ENCODE results near the gene OR4K2.
"Not testable (repeated sequence)": the region's sequence is repeated elsewhere in the genome, so short reads cannot be mapped to it uniquely, and the experiment has no call there.

The OR4K2 gene, protein sequence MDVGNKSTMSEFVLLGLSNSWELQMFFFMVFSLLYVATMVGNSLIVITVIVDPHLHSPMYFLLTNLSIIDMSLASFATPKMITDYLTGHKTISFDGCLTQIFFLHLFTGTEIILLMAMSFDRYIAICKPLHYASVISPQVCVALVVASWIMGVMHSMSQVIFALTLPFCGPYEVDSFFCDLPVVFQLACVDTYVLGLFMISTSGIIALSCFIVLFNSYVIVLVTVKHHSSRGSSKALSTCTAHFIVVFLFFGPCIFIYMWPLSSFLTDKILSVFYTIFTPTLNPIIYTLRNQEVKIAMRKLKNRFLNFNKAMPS

DNA sequence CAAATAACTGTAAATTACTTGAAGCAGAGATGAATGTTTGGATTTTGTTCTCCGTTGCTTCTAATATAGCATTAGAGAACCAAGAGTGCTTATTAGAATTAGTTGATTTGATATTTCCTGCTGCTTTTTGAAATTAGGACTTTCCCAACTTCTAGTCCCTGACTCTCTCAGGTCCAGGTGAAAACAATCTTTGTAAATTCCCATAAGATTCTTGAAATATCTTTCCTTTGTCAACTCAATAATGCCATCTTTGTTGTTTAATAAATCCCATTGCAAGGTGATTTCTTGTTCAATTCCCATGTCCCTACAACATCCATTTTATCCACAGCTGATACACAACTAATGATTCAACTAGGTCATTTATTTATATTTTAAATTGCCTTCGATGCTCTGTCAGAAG is at the start of gene OR4K2:
TSS of gene OR4K2 (plus strand) at position 301 of the 400 bp plus-strand sequence. CDS start 1,126 bp downstream, outside the sequence.
- CTCF ChIA-PET: no interaction called here

DNA sequence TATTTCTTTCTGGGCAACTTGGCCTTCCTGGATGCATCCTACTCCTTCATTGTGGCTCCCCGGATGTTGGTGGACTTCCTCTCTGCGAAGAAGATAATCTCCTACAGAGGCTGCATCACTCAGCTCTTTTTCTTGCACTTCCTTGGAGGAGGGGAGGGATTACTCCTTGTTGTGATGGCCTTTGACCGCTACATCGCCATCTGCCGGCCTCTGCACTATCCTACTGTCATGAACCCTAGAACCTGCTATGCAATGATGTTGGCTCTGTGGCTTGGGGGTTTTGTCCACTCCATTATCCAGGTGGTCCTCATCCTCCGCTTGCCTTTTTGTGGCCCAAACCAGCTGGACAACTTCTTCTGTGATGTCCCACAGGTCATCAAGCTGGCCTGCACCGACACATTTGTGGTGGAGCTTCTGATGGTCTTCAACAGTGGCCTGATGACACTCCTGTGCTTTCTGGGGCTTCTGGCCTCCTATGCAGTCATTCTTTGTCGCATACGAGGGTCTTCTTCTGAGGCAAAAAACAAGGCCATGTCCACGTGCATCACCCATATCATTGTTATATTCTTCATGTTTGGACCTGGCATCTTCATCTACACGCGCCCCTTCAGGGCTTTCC is 47.2 kb upstream of the OR4K2 start:
- POLR2A ChIA-PET (ENCODE audit: low non-redundant PET); CTCF ChIA-PET: not testable (repeated sequence)

More for the DNA sequence above, at the start of gene OR4K2:
- TF ChIP-seq, protein P1, sequence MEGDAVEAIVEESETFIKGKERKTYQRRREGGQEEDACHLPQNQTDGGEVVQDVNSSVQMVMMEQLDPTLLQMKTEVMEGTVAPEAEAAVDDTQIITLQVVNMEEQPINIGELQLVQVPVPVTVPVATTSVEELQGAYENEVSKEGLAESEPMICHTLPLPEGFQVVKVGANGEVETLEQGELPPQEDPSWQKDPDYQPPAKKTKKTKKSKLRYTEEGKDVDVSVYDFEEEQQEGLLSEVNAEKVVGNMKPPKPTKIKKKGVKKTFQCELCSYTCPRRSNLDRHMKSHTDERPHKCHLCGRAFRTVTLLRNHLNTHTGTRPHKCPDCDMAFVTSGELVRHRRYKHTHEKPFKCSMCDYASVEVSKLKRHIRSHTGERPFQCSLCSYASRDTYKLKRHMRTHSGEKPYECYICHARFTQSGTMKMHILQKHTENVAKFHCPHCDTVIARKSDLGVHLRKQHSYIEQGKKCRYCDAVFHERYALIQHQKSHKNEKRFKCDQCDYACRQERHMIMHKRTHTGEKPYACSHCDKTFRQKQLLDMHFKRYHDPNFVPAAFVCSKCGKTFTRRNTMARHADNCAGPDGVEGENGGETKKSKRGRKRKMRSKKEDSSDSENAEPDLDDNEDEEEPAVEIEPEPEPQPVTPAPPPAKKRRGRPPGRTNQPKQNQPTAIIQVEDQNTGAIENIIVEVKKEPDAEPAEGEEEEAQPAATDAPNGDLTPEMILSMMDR (conservative IDR thresholded peaks at IDR 0.05; ENCODE audit: low read depth): no peak
- DNase-seq (ENCODE audit: low spot score): no peak
- POLR2A ChIA-PET (ENCODE audit: low non-redundant PET): no interaction called here
- no peak within 1 kb of the TSS for H3K27ac ChIP-seq

DNA sequence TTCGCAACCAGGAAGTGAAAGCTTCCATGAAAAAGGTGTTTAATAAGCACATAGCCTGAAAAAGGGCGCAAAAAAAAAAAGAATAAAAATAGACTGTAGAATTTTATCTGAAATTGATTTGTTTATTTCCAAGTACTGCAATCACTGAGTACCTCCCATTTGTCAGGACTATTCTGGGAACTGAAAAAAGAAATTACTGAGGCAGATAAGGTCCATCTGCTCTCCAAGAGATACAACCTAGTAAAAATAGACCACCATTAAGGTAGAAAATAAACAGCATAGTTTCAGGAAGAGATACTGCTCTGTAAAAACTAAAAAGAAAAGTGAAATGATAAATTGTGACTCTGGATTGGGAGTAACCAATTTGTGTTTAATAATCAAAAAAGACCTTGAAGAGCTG is 46.6 kb upstream of the OR4K2 start:
- H3K27ac ChIP-seq: no peak overlapping the region
- TF ChIP-seq, protein P1 (conservative IDR thresholded peaks at IDR 0.05; ENCODE audit: low read depth): no peak
- DNase-seq (ENCODE audit: low spot score): no peak
- ChIA-PET POLR2A (ENCODE audit: low non-redundant PET) (no interaction called here), CTCF (no interaction called here)

More for the DNA sequence above, 47.2 kb upstream of the OR4K2 start:
- DNase-seq (ENCODE audit: low spot score); H3K27ac ChIP-seq: not testable (repeated sequence)

DNA sequence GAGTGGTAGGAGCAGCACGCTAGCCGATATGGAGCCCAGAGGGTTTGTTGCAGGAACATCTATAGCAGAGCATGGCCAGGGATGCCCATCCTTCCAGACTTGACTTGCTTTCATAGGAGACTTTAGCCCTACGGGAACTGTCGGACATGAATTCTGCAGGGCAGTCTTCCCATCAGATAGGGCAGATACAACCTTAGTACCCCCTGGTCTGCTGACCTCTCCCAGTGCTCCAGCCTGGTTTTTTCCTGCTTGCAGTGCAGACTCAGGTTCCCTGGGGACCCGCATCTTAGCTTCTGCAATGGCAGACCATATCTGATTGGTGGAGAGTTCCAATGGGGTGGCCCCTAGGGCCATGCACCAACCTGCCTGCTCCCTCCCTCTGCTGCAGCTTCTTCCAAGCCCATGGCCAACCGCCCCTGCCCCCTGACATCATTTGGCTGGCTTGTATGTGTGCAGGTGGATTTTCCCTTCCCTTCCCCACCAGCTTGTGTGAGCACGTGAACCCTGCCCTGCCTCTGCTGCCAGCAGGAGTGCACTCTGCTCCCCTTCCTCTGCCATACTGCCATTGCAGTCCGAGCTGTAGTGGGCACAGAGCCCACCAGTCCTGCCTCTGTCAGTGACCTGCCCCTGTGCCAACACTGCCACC is 40.6 kb upstream of the OR4K2 start:
- CTCF ChIA-PET; POLR2A ChIA-PET (ENCODE audit: low non-redundant PET); H3K27ac ChIP-seq; DNase-seq (ENCODE audit: low spot score): not testable (repeated sequence)

DNA sequence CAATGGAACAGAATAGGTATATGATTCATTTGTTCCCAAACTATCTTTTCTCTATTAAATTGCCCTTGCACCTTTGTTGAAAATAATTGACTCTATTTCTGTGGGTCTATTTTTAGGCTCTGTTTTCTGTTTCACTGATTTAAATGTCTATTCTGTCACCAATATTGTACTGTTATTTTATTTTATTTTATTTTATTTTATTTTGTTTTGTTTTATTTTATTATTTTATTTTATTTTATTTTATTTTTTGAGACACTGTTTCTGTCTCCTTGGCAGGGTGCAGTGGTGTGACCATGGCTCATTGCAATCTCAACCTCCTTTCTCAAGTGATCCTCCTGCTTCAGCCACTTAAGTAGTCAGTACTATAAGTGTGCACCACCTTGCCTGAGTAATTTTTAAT is 36.5 kb upstream of the OR4K2 start:
- POLR2A ChIA-PET (ENCODE audit: low non-redundant PET): no interaction called here

DNA sequence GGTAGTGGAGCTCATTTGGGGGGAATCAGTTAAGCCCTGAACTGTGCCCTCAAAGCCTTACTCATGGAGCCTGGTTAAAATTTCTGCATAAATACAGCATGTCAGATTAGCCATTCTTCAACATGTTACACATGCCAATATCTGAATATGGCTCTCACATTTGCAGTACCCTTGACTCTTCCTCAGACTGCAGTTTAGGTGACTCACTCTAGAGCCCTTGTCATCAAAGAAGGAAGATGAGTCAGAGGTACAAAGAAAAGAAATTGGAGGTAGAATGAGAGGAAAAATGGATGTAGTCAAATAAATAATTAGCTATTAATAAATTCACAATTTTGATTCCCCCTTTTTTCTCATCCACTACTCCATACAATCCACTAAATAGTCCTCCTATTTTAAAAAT is 23.6 kb upstream of the OR4K2 start:
- ChIA-PET POLR2A (ENCODE audit: low non-redundant PET) (no interaction called here), CTCF (no interaction called here)
- H3K27ac ChIP-seq: no peak overlapping the region
- no peak for DNase-seq (ENCODE audit: low spot score)
- TF ChIP-seq, protein P1 (conservative IDR thresholded peaks at IDR 0.05; ENCODE audit: low read depth): no peak

More for the DNA sequence above, 36.5 kb upstream of the OR4K2 start:
- DNase-seq (ENCODE audit: low spot score): no peak
- no peak overlapping the region for H3K27ac ChIP-seq
- TF ChIP-seq, protein P1 (conservative IDR thresholded peaks at IDR 0.05; ENCODE audit: low read depth): no peak
- CTCF ChIA-PET: no interaction called here

DNA sequence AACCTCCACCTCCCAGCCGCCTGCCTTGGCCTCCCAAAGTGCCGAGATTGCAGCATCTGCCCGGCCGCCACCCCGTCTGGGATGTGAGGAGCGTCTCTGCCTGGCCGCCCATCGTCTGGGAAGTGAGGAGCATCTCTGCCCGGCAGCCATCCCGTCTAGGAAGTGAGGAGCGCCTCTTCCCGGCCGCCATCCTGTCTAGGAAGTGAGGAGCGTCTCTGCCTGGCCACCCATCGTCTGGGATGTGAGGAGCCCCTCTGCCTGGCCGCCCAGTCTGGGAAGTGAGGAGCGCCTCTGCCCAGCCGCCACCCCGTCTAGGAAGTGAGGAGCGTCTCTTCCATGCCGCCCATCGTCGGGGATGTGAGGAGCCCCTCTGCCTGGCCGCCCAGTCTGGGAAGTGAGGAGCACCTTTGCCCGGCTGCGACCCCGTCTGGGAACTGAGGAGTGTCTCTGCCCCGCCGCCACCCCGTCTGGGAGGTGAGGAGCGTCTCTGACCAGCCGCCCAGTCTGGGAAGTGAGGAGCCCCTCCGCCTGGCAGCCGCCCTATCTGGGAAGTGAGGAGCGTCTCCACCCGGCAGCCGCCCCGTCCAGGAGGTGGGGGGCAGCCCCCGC is 8.8 kb upstream of the OR4K2 start:
- POLR2A ChIA-PET (ENCODE audit: low non-redundant PET); CTCF ChIA-PET; DNase-seq (ENCODE audit: low spot score); H3K27ac ChIP-seq: not testable (repeated sequence)

DNA sequence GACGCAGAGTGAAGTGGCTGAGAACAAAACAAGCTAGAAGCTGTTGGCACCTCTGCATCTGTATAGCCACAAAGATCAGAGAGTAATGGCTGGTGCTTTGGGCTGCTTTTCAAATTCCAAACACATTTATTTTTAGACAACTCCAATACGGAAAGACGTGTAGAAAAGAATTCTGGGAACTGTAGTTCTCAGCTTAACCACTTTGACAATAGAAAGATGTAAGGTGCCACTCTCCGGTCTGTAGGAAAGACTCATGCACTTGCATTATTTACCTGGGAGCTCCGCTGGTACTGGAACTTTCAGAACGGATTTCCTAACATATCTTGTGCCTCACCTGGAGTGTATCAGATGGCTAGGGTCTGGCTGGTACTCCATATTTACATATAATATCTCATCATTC is 1.8 kb upstream of the OR4K2 start:
- H3K27ac ChIP-seq: no peak overlapping the region
- TF ChIP-seq, protein P1 (conservative IDR thresholded peaks at IDR 0.05; ENCODE audit: low read depth): no peak
- DNase-seq (ENCODE audit: low spot score): no peak
- ChIA-PET POLR2A (ENCODE audit: low non-redundant PET) (no interaction called here), CTCF (no interaction called here)
